Glutamatergic neuron (in vitro differentiated cells): ENCODE data around the gene ARID1B. TPM values are rescaled to one million over a fixed set of nuclear protein-coding genes. Genes with fewer than 3 reads are reported as not detected.
A peak's percentile ranks its signal among the peaks of the same experiment; 100 is the strongest.

Experiments used
- DNase-seq: peaks from one replicate; pipeline ENCODE4 v3.0.0; 2022
- H3K27ac Mint-ChIP-seq: one replicate; pipeline ENCODE4 v1.8.0; 2020; ENCODE audit warnings: mild to moderate bottlenecking, mixed read lengths, inconsistent platforms; ENCODE audit not compliant: unreplicated experiment
- H3K27me3 Mint-ChIP-seq: one replicate; pipeline ENCODE4 v1.8.0; 2020; ENCODE audit warnings: mild to moderate bottlenecking, moderate library complexity, mixed read lengths, inconsistent platforms; ENCODE audit not compliant: unreplicated experiment
- H3K36me3 Mint-ChIP-seq: one replicate; pipeline ENCODE4 v1.8.0; 2020; ENCODE audit warnings: mild to moderate bottlenecking, mixed read lengths, inconsistent platforms; ENCODE audit not compliant: unreplicated experiment
- H3K4me1 Mint-ChIP-seq: one replicate; pipeline ENCODE4 v1.8.0; 2020; ENCODE audit warnings: mild to moderate bottlenecking, low read depth, mixed read lengths, inconsistent platforms; ENCODE audit not compliant: unreplicated experiment
- H3K4me3 Mint-ChIP-seq: one replicate; pipeline ENCODE4 v1.8.0; 2020; ENCODE audit warnings: mild to moderate bottlenecking, mixed read lengths, inconsistent platforms; ENCODE audit not compliant: unreplicated experiment
- H3K9me3 Mint-ChIP-seq: one replicate; pipeline ENCODE4 v1.8.0; 2020; ENCODE audit warnings: mild to moderate bottlenecking, moderate library complexity, mixed read lengths, inconsistent platforms; ENCODE audit not compliant: unreplicated experiment
- total RNA-seq: library from RNA; stranded (reverse); fragmentation: NEBNext Ultra II Directional; extraction: Animal tissue kit (Norgen Biotek cat#: 25700); gene quantifications from one replicate; pipeline ENCODE4 v1.2.1, GENCODE V29; 2021; ENCODE audit not compliant: unreplicated experiment
- TF ChIP-seq, protein P1 (sequence below): fragments of 200-600 bp; sonication (generic); IDR thresholded peaks from one replicate; pipeline ENCODE4 v1.5.0; 2021; ENCODE audit not compliant: partially characterized antibody, unreplicated experiment

Gene ARID1B
- total RNA-seq, 1 donor from 2014 or later = 202 TPM

GRCh38 chr6:156844089-156844488 is 66.9 kb downstream of the ARID1B start:
- Mint-ChIP-seq H3K4me3 (no peak overlapping the region), H3K27me3 (peaks cover 5% of the 10 kb centered on the region), H3K9me3 (peaks cover 11% of the 10 kb centered on the region), H3K36me3 (no peaks in the 10 kb centered on the region), H3K27ac (no peak overlapping the region), H3K4me1 (peaks cover 57% of the 10 kb centered on the region)
- TF ChIP-seq, protein P1, sequence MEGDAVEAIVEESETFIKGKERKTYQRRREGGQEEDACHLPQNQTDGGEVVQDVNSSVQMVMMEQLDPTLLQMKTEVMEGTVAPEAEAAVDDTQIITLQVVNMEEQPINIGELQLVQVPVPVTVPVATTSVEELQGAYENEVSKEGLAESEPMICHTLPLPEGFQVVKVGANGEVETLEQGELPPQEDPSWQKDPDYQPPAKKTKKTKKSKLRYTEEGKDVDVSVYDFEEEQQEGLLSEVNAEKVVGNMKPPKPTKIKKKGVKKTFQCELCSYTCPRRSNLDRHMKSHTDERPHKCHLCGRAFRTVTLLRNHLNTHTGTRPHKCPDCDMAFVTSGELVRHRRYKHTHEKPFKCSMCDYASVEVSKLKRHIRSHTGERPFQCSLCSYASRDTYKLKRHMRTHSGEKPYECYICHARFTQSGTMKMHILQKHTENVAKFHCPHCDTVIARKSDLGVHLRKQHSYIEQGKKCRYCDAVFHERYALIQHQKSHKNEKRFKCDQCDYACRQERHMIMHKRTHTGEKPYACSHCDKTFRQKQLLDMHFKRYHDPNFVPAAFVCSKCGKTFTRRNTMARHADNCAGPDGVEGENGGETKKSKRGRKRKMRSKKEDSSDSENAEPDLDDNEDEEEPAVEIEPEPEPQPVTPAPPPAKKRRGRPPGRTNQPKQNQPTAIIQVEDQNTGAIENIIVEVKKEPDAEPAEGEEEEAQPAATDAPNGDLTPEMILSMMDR = no peak
- no peak for DNase-seq

GRCh38 chr6:156845454-156846155 is 68.4 kb downstream of the ARID1B start:
- no peak for DNase-seq
- peaks cover 56% of the 10 kb centered on the region for H3K4me1 Mint-ChIP-seq
- no peaks in the 10 kb centered on the region for H3K36me3 Mint-ChIP-seq
- no peak overlapping the region for H3K4me3 Mint-ChIP-seq
- TF ChIP-seq, protein P1 = no peak
- peaks cover 10% of the 10 kb centered on the region for H3K9me3 Mint-ChIP-seq
- peak overlapping the region; percentile 23 for H3K27ac Mint-ChIP-seq
- H3K27me3 Mint-ChIP-seq = no peaks in the 10 kb centered on the region

- Mint-ChIP-seq H3K4me3 (peak overlapping the region; percentile 7), H3K4me1 (peaks cover 61% of the 10 kb centered on the region), H3K36me3 (no peaks in the 10 kb centered on the region), H3K27me3 (no peaks in the 10 kb centered on the region), H3K9me3 (peaks cover 9% of the 10 kb centered on the region), H3K27ac (peak overlapping the region; percentile 69)
- TF ChIP-seq, protein P1 = no peak
- DNase-seq = no peak
These were observed 69.8 kb downstream of the ARID1B start for GRCh38 chr6:156846845-156847599.

DNA sequence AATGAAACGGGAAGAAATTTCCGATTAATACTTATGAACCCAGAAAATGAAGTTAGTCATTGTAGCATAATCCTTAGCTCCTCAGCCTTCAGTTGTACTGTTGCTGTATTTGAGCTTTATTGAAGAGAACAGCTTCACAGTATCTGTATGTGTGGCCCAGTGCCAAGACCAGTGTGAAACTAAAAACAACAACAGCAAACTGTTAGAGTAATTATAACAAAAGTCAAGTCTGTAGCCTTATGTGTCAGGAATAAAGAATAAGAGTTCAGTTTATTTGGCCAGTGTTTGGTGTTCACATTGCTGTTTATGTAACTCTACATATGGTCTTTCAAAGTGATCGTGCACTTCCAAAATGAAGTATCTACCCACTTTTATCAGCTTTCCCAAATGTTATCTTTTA is 70.9 kb downstream of the ARID1B start:
- DNase-seq = no peak
- no peaks in the 10 kb centered on the region for H3K36me3 Mint-ChIP-seq
- peaks cover 8% of the 10 kb centered on the region for H3K9me3 Mint-ChIP-seq
- H3K27me3 Mint-ChIP-seq = no peaks in the 10 kb centered on the region
- peaks cover 67% of the 10 kb centered on the region for H3K4me1 Mint-ChIP-seq
- peak overlapping the region; percentile 21 for H3K4me3 Mint-ChIP-seq
- TF ChIP-seq, protein P1 = no peak
- H3K27ac Mint-ChIP-seq = peak overlapping the region; percentile 67

DNA sequence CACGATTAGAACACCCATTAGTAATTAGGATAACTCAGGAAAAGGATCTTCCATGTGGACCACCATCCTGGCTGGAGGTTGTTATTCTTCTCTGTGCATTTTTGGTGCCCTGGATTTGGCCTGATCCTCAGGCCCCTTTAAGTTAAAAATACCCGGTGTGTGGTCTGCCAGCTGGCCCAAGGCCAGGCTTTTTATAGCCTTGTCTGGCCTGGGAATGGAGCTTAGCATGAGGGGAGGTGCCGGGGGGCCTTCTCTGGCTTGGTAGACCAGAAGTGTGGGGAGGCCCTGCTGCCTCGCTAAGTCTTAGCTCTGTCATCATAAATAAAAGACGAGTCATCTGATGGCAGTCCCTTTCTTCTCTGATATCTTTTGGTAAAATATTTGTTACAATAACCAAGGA is 71.4 kb downstream of the ARID1B start:
- Mint-ChIP-seq H3K36me3 (no peaks in the 10 kb centered on the region), H3K4me3 (peak overlapping the region; percentile 21), H3K27me3 (no peaks in the 10 kb centered on the region), H3K27ac (peak overlapping the region; percentile 67), H3K4me1 (peaks cover 69% of the 10 kb centered on the region), H3K9me3 (peaks cover 8% of the 10 kb centered on the region)
- TF ChIP-seq, protein P1 = no peak
- DNase-seq = peak; percentile 34
